UCSD-AML1 (cell line): ENCODE data around the gene CDR2L.
"Not testable (repeated sequence)": the region's sequence is repeated elsewhere in the genome, so short reads cannot be mapped to it uniquely, and the experiment has no call there.

ENCODE experiments used
- DNase-seq: peaks from one replicate; lab custom pipeline; 2025; ENCODE audit not compliant: unreplicated experiment; lab: John Stamatoyannopoulos, UW

Gene CDR2L

DNA sequence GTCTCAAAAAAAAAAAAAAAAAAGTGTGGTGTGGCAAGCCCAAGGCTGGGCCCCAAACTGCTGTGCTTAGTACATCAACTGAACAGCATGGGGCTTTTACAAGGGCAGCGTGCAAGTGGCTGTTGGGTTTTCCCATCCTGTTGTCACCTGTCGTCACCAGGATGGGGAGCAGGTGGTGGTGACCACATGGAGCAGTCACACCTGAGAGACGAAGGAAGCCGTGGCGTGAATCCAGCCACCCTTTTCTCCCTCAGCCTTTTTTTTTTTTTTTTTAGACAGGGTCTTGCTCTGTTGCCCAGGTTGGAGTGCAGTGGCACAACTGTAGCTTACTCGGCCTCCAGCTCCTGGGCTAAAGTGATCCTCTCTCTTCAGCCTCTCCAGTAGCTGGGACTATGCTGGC is 20.9 kb downstream of the CDR2L start:
- DNase-seq, result no peak

GRCh38 chr17:75009139-75009724 is 21.8 kb downstream of the CDR2L start:
- DNase-seq, result no peak

DNA sequence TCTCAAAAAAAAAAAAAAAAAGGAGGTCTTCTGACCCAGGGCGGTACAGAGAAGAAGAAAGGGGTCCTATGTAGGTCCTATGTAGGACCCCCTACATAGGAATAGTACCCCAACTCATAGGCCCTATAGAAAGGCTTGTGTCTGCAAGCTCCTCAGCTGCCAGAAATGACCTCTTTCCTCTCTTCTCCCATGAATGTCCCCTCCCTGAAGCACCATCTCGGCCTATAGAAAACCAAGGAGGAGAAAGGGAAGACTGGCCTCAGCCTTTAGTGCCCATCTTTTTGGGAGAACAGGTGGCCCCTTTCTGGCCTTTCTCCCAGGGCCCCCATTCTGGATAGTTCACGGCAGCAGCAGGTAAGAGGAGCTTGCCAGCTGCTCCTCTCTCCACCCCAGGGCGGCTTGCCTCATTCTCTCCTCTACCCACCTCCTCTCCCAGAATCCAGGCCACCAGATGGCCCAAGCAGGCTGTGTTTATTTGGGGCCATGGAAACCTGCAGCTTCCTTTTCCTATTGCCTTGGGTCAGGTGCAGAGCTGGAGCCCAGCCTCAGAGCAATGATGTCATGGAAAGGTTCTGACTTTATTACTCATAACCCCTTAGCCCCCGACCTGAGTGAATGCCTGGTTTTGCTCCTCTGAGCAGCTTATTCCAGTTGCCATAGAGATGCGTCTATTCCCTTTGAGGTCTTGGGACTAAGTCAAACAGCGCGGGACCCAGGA is 23.4 kb downstream of the CDR2L start:
- DNase-seq, result peak; percentile 43

- no peak for DNase-seq
Measured at GRCh38 chr17:75011401-75012095, 24.1 kb downstream of the CDR2L start.

GRCh38 chr17:75012096-75012345 is 24.6 kb downstream of the CDR2L start:
- DNase-seq, result no peak

- peak; percentile 88 for DNase-seq
Measured at GRCh38 chr17:75012346-75013091, 25.1 kb downstream of the CDR2L start, which contains the start of gene MRPL58. Gene MRPL58, plus strand, starts transcription at chr17:75012670. Its CDS starts 17 bp downstream, at chr17:75012687.

DNA sequence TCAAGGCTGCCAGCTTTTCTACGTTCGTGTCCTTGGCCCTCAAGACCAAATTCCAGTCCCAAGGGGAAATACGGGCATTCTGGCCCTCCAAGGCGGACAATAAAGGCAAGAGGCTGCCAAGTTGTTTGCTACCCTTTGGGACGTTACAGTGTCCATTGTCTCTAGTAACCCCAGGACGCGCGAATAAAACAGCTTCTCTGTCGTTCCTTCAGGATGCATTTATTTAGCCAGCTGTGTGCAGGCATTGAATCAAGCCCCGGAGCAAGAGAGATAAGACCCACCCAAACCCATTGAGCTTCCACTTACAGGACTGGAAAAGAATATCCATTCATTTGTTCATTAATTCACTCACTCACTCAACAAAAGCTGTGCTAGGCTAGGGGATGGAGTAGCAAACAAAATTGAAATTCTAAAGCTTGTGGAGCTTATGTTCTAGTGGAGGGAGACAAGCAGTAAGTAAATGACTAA is 25.7 kb downstream of the CDR2L start:
- no peak for DNase-seq

- no peak for DNase-seq
Measured at GRCh38 chr17:75019146-75019545, 31.7 kb downstream of the CDR2L start.

DNA sequence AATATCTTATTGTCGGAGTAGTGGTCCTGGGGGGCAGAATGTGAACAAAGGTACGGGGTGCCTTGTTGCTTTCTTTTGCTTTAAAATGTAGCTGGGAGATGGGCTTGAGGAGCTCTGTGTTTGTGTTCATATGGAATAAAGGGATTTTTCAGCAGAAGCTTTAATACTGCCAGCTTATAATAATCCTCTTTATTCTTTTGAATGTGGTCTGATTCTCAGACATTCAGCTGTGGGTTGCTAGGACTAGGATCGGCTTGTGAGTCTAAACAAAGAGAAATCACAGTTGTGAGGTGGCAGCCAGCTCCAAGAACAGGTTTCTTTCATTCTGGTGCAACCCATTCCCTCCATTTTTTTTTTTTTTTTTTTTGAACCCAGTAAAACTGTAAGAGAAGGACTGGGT is 32.3 kb downstream of the CDR2L start:
- no peak for DNase-seq

- DNase-seq, result no peak
Measured at GRCh38 chr17:75020331-75021110, 33.1 kb downstream of the CDR2L start.

- DNase-seq, result no peak
Measured at GRCh38 chr17:75024686-75025397, 37.4 kb downstream of the CDR2L start.

GRCh38 chr17:75025398-75025734 is 37.9 kb downstream of the CDR2L start:
- peak; percentile 69 for DNase-seq

- DNase-seq, result not testable (repeated sequence)
Measured at GRCh38 chr17:75026650-75027049, 39.2 kb downstream of the CDR2L start.

DNA sequence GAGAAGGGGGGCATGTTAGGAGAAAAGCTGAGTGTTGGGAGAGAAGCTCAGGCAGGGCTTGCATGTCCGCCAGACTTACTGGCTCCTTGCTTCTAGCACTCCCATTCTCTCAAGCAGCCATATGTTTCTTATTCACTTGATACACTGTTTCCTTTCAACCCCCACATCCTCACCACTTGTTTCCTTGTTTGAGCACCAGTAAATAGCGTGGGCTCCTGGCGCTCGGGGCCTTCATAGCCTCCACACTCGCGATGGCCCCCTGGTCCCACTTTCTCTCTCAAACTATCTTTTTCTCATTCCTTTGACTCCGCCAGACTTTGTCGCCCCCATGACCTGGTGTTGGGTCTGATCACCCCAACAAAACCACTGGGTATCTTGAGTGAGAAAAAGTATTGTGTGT is 42.7 kb downstream of the CDR2L start:
- peak; percentile 41 for DNase-seq

DNA sequence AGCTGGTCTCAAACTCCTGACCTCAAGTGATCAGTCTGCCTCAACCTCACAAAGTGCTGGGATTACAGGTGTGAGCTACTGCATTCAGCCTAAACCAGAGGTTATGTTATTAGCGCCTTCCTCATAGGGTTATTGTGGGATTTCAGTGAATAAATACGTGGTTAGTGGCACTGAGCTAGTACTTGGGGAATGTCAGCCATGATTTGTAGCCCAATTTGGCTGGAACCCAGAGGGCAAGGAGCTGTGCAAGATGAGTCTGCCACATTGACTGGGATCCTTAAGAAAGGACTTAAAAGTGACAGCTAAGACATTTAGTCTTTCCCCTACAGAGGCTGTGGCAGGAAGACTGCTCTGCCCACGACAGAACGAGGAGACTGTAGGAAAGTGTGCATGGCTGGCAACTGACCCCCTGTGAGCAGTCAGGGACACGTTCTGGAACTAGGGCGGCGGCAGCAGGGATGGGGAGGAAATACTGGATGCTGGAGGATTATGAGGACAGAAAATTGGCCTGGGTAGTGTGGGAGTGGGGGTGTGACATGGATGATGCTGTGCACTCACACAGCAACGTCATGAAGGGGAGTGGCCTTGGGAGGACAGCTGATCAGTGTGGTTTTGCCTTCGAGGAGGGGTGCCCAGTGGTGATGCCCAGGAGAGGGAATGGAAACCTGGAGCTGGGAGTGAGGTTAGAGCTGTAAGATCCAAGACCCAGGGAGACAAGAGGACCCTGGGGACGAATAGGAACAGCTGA is 44.7 kb downstream of the CDR2L start:
- DNase-seq, result peak; percentile 71

GRCh38 chr17:75032720-75033280 is 45.4 kb downstream of the CDR2L start:
- DNase-seq, result no peak

- peak; percentile 95 for DNase-seq
Measured at GRCh38 chr17:75033346-75034235, 46.2 kb downstream of the CDR2L start.

- DNase-seq, result peak; percentile 94
Measured at GRCh38 chr17:75034236-75034908, 46.9 kb downstream of the CDR2L start.
